Renal cortical epithelial cell (primary cell): ENCODE results near the gene SRGAP2. TPM values are rescaled to one million over a fixed set of nuclear protein-coding genes. Genes with fewer than 3 reads are reported as not detected.
"Not testable (repeated sequence)": the region's sequence is repeated elsewhere in the genome, so short reads cannot be mapped to it uniquely, and the experiment has no call there.

Experiments used
- DNase-seq: peaks from one replicate; pipeline ENCODE4 v3.0.0-alpha.2; 2011; ENCODE audit warnings: low read depth
- total RNA-seq: library from RNA; depleted of rRNA; stranded (reverse); fragments of >200 nt; gene quantifications from 2 replicates; pipeline ENCODE4 v1.2.3, GENCODE V29; 2014

Gene SRGAP2
- total RNA-seq, result 21.0 and 56.9 TPM in 2 replicates

- DNase-seq, result peak; percentile 4
Observed at GRCh38 chr1:206203364-206204158, at the start of gene SRGAP2. Gene SRGAP2 (plus strand): TSS chr1:206203541. CDS start chr1:206205971, 2,430 bp downstream.

GRCh38 chr1:206167350-206168029 lies 35.9 kb upstream of the SRGAP2 start:
- DNase-seq, result not testable (repeated sequence)

GRCh38 chr1:206169794-206170193 lies 33.5 kb upstream of the SRGAP2 start:
- DNase-seq, result peak; percentile 36

GRCh38 chr1:206173110-206173719 lies 30.1 kb upstream of the SRGAP2 start:
- not testable (repeated sequence) for DNase-seq

GRCh38 chr1:206174182-206174868 lies 29.0 kb upstream of the SRGAP2 start:
- DNase-seq, result peak; percentile 27

GRCh38 chr1:206175459-206176113 lies 27.8 kb upstream of the SRGAP2 start:
- DNase-seq, result peak; percentile 16

GRCh38 chr1:206176114-206176502 lies 27.2 kb upstream of the SRGAP2 start:
- DNase-seq, result not testable (repeated sequence)

- DNase-seq, result peak; percentile 35
Observed at GRCh38 chr1:206178061-206178989, 25.0 kb upstream of the SRGAP2 start.

- DNase-seq, result not testable (repeated sequence)
Observed at GRCh38 chr1:206179666-206180065, 23.7 kb upstream of the SRGAP2 start.

- peak; percentile 59 for DNase-seq
Observed at GRCh38 chr1:206182368-206183317, 20.7 kb upstream of the SRGAP2 start.

- DNase-seq, result peak; percentile 13
Observed at GRCh38 chr1:206183788-206184187, 19.6 kb upstream of the SRGAP2 start.

GRCh38 chr1:206185778-206186177 lies 17.6 kb upstream of the SRGAP2 start:
- DNase-seq, result not testable (repeated sequence)

GRCh38 chr1:206186826-206187225 lies 16.5 kb upstream of the SRGAP2 start:
- DNase-seq, result not testable (repeated sequence)

GRCh38 chr1:206195182-206195581 lies 8.2 kb upstream of the SRGAP2 start:
- not testable (repeated sequence) for DNase-seq

- not testable (repeated sequence) for DNase-seq
Observed at GRCh38 chr1:206196748-206197424, 6.5 kb upstream of the SRGAP2 start.

GRCh38 chr1:206202789-206203363 lies 465 bp upstream of the SRGAP2 start, which contains the start of gene FAM72A:
Gene FAM72A (minus strand): TSS chr1:206202839. CDS start chr1:206202025, 814 bp downstream.
- peak; percentile 99 for DNase-seq

- DNase-seq, result not testable (repeated sequence)
Observed at GRCh38 chr1:206204159-206204511, 794 bp downstream of the SRGAP2 start.

GRCh38 chr1:206204871-206205270 lies 1.5 kb downstream of the SRGAP2 start:
- DNase-seq, result not testable (repeated sequence)
